Epithelial cell of proximal tubule (primary cell): ENCODE results near the gene ZBTB47. TPM values are rescaled to one million over a fixed set of nuclear protein-coding genes. Genes with fewer than 3 reads are reported as not detected.

Experiments used
- DNase-seq: peaks from one replicate; pipeline ENCODE4 v3.0.0-alpha.2; 2011; ENCODE audit warnings: low read depth
- H3K4me3 ChIP-seq: 2 replicates; pipeline ENCODE4 v1.5.1; 2011; ENCODE audit warnings: low read depth, mild to moderate bottlenecking, low read length
- CTCF ChIP-seq: conservative IDR thresholded peaks from 2 replicates; pipeline ENCODE4 v1.5.1; 2012; ENCODE audit warnings: low read depth, mild to moderate bottlenecking, low read length
- total RNA-seq: library from RNA; depleted of rRNA; stranded (reverse); fragments of >200 nt; gene quantifications from 2 replicates; pipeline ENCODE4 v1.2.3, GENCODE V29; 2015

ZBTB47 gene
- total RNA-seq, 1 donor from 2014 or later, result 5.6 TPM

DNA sequence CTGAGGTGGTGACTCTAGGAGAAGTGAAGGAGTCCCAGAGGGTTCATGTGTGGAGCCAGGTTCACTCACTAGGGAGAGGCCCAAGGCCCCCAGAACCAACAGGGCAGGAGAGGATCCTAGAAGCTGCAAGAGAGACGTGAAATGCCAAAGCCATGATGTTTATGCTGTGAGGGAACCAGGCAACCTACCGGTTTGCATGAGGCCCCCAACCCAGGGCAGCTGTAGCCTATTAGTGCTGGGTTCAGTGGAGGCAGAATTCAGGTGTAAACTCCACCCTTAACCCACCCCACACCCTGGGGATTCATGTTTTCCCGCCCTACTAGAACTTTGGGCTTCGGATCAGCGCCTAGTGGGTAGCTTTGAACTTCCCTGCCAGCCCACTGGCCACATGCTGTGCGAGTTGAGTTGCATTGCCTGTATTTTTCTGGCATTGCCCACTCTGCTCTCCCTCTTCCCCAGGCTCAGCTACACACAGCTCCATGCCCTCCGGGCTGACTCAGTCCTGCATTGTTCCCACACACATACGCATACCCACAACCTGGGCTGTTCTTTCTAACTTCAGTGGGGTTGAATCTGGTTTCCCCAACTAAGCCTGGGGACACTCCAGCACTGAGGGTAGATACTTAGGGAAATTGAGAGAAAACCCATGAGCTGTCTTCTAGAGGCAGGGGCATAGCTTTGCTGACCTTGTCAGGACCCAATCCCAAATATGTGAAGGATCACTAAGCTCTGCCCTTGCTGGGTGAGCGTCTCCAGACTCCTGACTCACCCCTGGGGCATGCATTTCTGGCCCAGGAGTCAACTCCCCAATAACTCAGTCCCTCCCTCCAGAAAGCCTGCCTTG is 2.0 kb upstream of the ZBTB47 start:
- no peak for TF ChIP-seq CTCF
- DNase-seq, result peak; percentile 26
- no peak overlapping the region for H3K4me3 ChIP-seq

- peak overlapping the region; percentile 81 for H3K4me3 ChIP-seq
- no peak for TF ChIP-seq CTCF
- DNase-seq, result no peak
Measured at GRCh38 chr3:42652251-42652610, 1.3 kb upstream of the ZBTB47 start.

- peak overlapping the region; percentile 81 for H3K4me3 ChIP-seq
- TF ChIP-seq CTCF, result no peak
- peak; percentile 38 for DNase-seq
Measured at GRCh38 chr3:42652611-42653302, 740 bp upstream of the ZBTB47 start.

GRCh38 chr3:42653303-42653559 is 266 bp upstream of the ZBTB47 start:
- peak overlapping the region; percentile 81 for H3K4me3 ChIP-seq
- DNase-seq, result no peak
- no peak for TF ChIP-seq CTCF

- peak; percentile 23 for TF ChIP-seq CTCF
- peak overlapping the region; percentile 81 for H3K4me3 ChIP-seq
- DNase-seq, result no peak
Measured at GRCh38 chr3:42654331-42655201, 1.1 kb downstream of the ZBTB47 start.

DNA sequence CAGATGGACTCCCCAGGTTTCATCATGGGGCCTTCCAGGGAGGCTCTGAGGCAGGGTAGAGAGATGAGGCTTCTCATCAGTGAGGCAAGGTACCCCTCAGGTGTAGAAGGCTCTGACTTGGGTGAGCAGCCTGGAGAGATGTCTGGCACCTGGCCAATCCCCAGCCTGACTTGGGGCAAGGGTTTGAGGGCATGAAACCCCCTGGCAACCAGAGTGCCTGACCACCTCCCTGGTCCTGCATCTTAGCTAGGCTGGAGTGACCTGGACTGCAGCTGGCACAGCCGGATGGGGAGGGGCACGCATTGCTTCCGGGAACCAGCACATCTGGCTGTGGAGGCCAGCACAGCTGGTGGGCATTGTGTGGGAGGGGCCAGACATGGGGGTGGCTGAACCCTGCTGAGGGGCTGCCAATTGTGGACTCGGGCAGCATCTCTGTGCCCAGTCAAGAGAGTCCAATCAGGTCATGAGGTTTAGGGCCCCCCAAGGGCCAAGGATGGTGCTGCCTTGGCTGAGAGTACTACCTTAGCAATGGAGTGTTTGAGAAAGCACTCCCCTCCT is 1.9 kb downstream of the ZBTB47 start:
- H3K4me3 ChIP-seq, result peak overlapping the region; percentile 81
- TF ChIP-seq CTCF, result no peak
- DNase-seq, result no peak
